ENCODE measurements around the gene ZC2HC1C.
"Not testable (repeated sequence)": the region's sequence is repeated elsewhere in the genome, so short reads cannot be mapped to it uniquely, and the experiment has no call there.

- not testable (repeated sequence) for TF ChIP-seq CTCF, POLR2A (IDR thresholded peaks at IDR 0.05)
Observed at GRCh38 chr14:75127474-75127820, 58.0 kb downstream of the ZC2HC1C start.
